HepG2 (cell line): ENCODE results near the gene PHRF1. TPM values are rescaled to one million over a fixed set of nuclear protein-coding genes. Genes with fewer than 3 reads are reported as not detected.

Experiments
- AKAP8 ChIP-seq: sonication (generic); formaldehyde crosslinking; IDR thresholded peaks from 2 replicates; pipeline ENCODE4 v1.5.1; 2020; ENCODE audit warnings: mild to moderate bottlenecking, missing genetic modification reagents
- EHMT2 ChIP-seq: fragments of 200-600 bp; sonication (generic); IDR thresholded peaks from 2 replicates; pipeline ENCODE4 v1.7.0; 2017; ENCODE audit warnings: antibody characterized with exemption, low read depth, low read length, borderline replicate concordance
- FOXJ3 ChIP-seq: sonication (generic); formaldehyde crosslinking; IDR thresholded peaks from 2 replicates; pipeline ENCODE4 v1.4.0; 2020; ENCODE audit warnings: missing genetic modification reagents, mild to moderate bottlenecking, borderline replicate concordance
- NR2C2 ChIP-seq: sonication (generic); formaldehyde crosslinking; IDR thresholded peaks from 2 replicates; pipeline ENCODE4 v1.4.0; 2020; ENCODE audit warnings: missing genetic modification reagents, mild to moderate bottlenecking, moderate library complexity, borderline replicate concordance
- SMAD9 ChIP-seq: sonication (generic); formaldehyde crosslinking; IDR thresholded peaks from 2 replicates; pipeline ENCODE4 v1.5.1; 2020; ENCODE audit warnings: mild to moderate bottlenecking, missing genetic modification reagents
- U2AF1 ChIP-seq: fragments of 200-400 bp; formaldehyde crosslinking; optimal IDR thresholded peaks from 2 replicates; pipeline ENCODE3; 2017; ENCODE audit warnings: mild to moderate bottlenecking, low read depth, low read length
- ZNF407 ChIP-seq: sonication (generic); formaldehyde crosslinking; IDR thresholded peaks from one replicate; pipeline ENCODE4 v1.5.1; 2020; ENCODE audit warnings: mild to moderate bottlenecking, missing genetic modification reagents; ENCODE audit errors: not compliant biosample characterization
- ZNF446 ChIP-seq: sonication (generic); formaldehyde crosslinking; IDR thresholded peaks from 2 replicates; pipeline ENCODE4 v1.5.0; 2020; ENCODE audit warnings: mild to moderate bottlenecking, missing genetic modification reagents
- ZNF543 ChIP-seq: sonication (generic); formaldehyde crosslinking; IDR thresholded peaks from 2 replicates; pipeline ENCODE4 v1.4.0; 2020; ENCODE audit warnings: mild to moderate bottlenecking, missing genetic modification reagents
- ZNF619 ChIP-seq: sonication (generic); formaldehyde crosslinking; IDR thresholded peaks from 2 replicates; pipeline ENCODE4 v1.4.0; 2020; ENCODE audit warnings: mild to moderate bottlenecking, missing genetic modification reagents
- ZNF782 ChIP-seq: sonication (generic); formaldehyde crosslinking; IDR thresholded peaks from 2 replicates; pipeline ENCODE4 v1.4.0; 2020; ENCODE audit warnings: missing genetic modification reagents, mild to moderate bottlenecking, borderline replicate concordance
- polyA plus RNA-seq, 8 experiments: library from polyadenylated mRNA; depleted of rRNA in 3 of 8; stranded (reverse) in 7 of 8; unstranded in 1 of 8; fragments of >200 nt; fragmentation: Illumina TruSeq in 4 of 8; extraction: Trizol in 4 of 8; gene quantifications; 2 replicates each; pipeline versions ENCODE4 v1.2.1 to v1.2.3, GENCODE V29; 2011 to 2016; ENCODE audit warnings: low read depth in 4 of 8, missing spikeins in 1 of 8, mixed read lengths in 1 of 8; ENCODE audit not compliant: insufficient read depth in 1 of 8
- total RNA-seq, 5 experiments: library from RNA; depleted of rRNA; stranded (reverse); fragments of >200 nt; fragmentation: Illumina TruSeq; extraction: Trizol; gene quantifications; 2 replicates each; pipeline ENCODE4 v1.2.3, GENCODE V29; 2016; ENCODE audit warnings: low read depth in 1 of 5
- TF ChIP-seq, protein P1 (sequence below): sonication (generic); formaldehyde crosslinking; IDR thresholded peaks from 2 replicates; pipeline ENCODE4 v1.5.0; 2020; ENCODE audit warnings: mild to moderate bottlenecking, missing genetic modification reagents
- TF ChIP-seq, protein P2 (sequence below): sonication (generic); formaldehyde crosslinking; IDR thresholded peaks from 2 replicates; pipeline ENCODE4 v1.8.0; 2022; ENCODE audit warnings: low read depth, missing genetic modification reagents
- TF ChIP-seq, protein P3 (sequence below): sonication (generic); formaldehyde crosslinking; IDR thresholded peaks from 2 replicates; pipeline ENCODE4 v1.8.1; 2023; ENCODE audit warnings: mild to moderate bottlenecking, moderate library complexity, missing genetic modification reagents

The PHRF1 gene
- total and polyA plus RNA-seq, 2 of the 13 experiments (the other 11 are each of a cell fraction or from before 2014, with no cell fraction given), result 8.2 to 16.7 TPM

- TF ChIP-seq, protein P1, sequence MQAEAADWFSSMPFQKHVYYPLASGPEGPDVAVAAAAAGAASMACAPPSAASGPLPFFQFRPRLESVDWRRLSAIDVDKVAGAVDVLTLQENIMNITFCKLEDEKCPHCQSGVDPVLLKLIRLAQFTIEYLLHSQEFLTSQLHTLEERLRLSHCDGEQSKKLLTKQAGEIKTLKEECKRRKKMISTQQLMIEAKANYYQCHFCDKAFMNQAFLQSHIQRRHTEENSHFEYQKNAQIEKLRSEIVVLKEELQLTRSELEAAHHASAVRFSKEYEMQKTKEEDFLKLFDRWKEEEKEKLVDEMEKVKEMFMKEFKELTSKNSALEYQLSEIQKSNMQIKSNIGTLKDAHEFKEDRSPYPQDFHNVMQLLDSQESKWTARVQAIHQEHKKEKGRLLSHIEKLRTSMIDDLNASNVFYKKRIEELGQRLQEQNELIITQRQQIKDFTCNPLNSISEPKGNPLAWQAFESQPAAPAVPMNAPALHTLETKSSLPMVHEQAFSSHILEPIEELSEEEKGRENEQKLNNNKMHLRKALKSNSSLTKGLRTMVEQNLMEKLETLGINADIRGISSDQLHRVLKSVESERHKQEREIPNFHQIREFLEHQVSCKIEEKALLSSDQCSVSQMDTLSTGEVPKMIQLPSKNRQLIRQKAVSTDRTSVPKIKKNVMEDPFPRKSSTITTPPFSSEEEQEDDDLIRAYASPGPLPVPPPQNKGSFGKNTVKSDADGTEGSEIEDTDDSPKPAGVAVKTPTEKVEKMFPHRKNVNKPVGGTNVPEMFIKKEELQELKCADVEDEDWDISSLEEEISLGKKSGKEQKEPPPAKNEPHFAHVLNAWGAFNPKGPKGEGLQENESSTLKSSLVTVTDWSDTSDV (CRISPR knock-in tag), result no peak
- TF ChIP-seq EHMT2, result no peak
- TF ChIP-seq ZNF407 (CRISPR knock-in tag), result no peak
- no peak for TF ChIP-seq ZNF782 (CRISPR knock-in tag)
- no peak for TF ChIP-seq U2AF1
- no peak for TF ChIP-seq ZNF543 (CRISPR knock-in tag)
- peak; percentile 40; the same call in 1 of the 2 replicates for TF ChIP-seq NR2C2 (CRISPR knock-in tag)
- TF ChIP-seq ZNF619 (CRISPR knock-in tag), result no peak
- no peak for TF ChIP-seq AKAP8 (CRISPR knock-in tag)
- TF ChIP-seq ZNF446 (CRISPR knock-in tag), result no peak
- TF ChIP-seq, protein P2, sequence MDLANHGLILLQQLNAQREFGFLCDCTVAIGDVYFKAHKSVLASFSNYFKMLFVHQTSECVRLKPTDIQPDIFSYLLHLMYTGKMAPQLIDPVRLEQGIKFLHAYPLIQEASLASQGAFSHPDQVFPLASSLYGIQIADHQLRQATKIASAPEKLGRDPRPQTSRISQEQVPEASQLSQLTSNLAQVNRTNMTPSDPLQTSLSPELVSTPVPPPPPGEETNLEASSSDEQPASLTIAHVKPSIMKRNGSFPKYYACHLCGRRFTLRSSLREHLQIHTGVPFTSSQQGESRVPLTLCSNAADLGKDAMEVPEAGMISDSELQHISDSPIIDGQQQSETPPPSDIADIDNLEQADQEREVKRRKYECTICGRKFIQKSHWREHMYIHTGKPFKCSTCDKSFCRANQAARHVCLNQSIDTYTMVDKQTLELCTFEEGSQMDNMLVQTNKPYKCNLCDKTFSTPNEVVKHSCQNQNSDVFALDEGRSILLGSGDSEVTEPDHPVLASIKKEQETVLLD, result no peak
- no peak for TF ChIP-seq SMAD9
- TF ChIP-seq, protein P3, sequence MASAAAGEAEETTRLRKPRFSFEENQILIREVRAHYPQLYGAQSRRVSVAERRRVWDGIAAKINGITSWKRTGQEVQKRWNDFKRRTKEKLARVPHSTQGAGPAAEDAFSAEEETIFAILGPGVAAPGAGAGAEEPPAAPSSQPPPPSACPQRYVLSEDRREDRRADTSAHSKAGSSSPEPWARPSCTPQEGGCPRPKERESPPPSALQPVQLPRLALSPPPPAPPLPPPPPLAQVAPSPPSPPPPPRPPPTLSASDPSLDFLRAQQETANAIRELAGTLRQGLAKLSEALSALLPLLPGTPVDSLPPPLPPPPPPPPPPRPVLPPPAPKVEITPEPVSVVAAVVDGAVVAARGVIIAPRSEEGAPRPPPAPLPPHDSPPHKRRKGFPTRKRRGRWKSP (CRISPR knock-in tag), result peak; percentile 26; the same call in 1 of the 2 replicates
- TF ChIP-seq FOXJ3 (CRISPR knock-in tag), result no peak
These were observed 14.9 kb upstream of the PHRF1 start (continued) for GRCh38 chr11:561148-562003.
